Breast epithelium (tissue), 4 donors: ENCODE measurements around the gene CLASP1. TPM values are rescaled to one million over a fixed set of nuclear protein-coding genes. Genes with fewer than 3 reads are reported as not detected.

Experiments used
- DNase-seq, 2 donors: peaks; one replicate each; pipeline ENCODE4 v3.0.0-alpha.2; 2019; ENCODE audit warnings: low spot score in 2 of 2
- H3K27ac ChIP-seq, 2 donors: fragments of 200-600 bp; sonication (generic) in 1 of 2; one replicate each; pipeline ENCODE4 v1.5.1; 2016 to 2019; ENCODE audit warnings: mild to moderate bottlenecking in 1 of 2
- H3K27me3 ChIP-seq, 2 donors: fragments of 200-600 bp; sonication (generic) in 1 of 2; one replicate each; pipeline versions ENCODE4 v1.5.1 to v1.6.0; 2017 to 2019; ENCODE audit warnings: control low read depth in 1 of 2, mild to moderate bottlenecking in 1 of 2
- H3K36me3 ChIP-seq: fragments of 200-600 bp; one replicate; pipeline ENCODE4 v1.5.1; 2019
- H3K4me1 ChIP-seq, 2 donors: fragments of 200-600 bp; sonication (generic); one replicate each; pipeline ENCODE4 v1.5.1; 2016 to 2019; ENCODE audit warnings: control low read depth in 1 of 2
- H3K4me3 ChIP-seq, 3 donors: fragments of 200-600 bp; sonication (generic); 1 replicate in 2 of 3; 2 replicates in 1 of 3; pipeline ENCODE4 v1.5.1; 2016 to 2019; ENCODE audit warnings: mild to moderate bottlenecking in 3 of 3, moderate library complexity in 2 of 3
- H3K9me3 ChIP-seq, 2 donors: fragments of 200-600 bp; sonication (generic) in 1 of 2; one replicate each; pipeline ENCODE4 v1.5.1; 2016 to 2019; ENCODE audit warnings: control low read depth in 1 of 2
- POLR2A ChIP-seq: fragments of 450-650 bp; IDR thresholded peaks from one replicate; pipeline ENCODE4 v1.6.1; 2016; ENCODE audit warnings: antibody characterized with exemption, mild to moderate bottlenecking, moderate library complexity
- POLR2AphosphoS5 ChIP-seq, 3 donors: sonication (generic); formaldehyde crosslinking; IDR thresholded peaks; one replicate each; pipeline ENCODE4 v1.6.1; 2017; ENCODE audit warnings: antibody characterized with exemption in 3 of 3
- intact Hi-C: fragments of 100-400 bp; cut with DNase I; formaldehyde crosslinking; loops from one replicate; pipeline ENCODE4 v1.15.1; 2023; ENCODE audit warnings: low total_unique reads
- total RNA-seq, 3 donors: library from RNA; depleted of rRNA; stranded (reverse); fragments of >200 nt; gene quantifications; one replicate each; pipeline ENCODE4 v1.1.0, GENCODE V29; 2016
- TF ChIP-seq, protein P1 (sequence below), 3 donors: fragments of 450-650 bp; IDR thresholded peaks; one replicate each; pipeline ENCODE4 v1.5.1; 2016 to 2017; ENCODE audit warnings: antibody characterized with exemption in 3 of 3, mild to moderate bottlenecking in 3 of 3, moderate library complexity in 3 of 3

Gene CLASP1
- total RNA-seq, 3 donors from 2014 or later = 80.3 to 106 (median 98.7) TPM

DNA sequence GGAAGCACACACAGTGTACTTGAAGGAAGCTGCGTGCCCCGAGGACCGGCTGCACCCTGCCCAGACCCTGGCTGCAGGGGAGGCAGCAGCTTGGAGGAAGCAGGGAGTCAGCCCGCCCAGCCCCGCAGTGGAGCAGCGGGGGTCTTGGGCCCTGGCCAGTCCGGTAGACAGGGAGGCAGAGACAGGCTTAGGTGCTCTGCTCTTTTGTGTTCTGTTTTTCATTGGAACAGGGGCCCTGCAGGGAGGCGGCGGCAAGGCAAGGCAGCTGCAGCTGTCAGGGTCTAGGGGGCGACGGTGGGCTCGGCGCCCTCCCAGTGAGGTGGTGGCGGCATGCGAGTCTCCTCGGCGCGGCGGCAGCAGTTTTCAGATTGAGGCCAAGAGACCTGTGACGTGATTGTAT, 311.0 kb downstream of the CLASP1 start:
- no peaks in the 10 kb centered on the region for H3K4me1 ChIP-seq
- intact Hi-C loops = no loop called here
- H3K4me3 ChIP-seq = no peak overlapping the region
- no peaks in the 10 kb centered on the region for H3K36me3 ChIP-seq
- DNase-seq = no peak
- no peak for TF ChIP-seq POLR2AphosphoS5 (IDR thresholded peaks at IDR 0.05)
- no peak for TF ChIP-seq POLR2A
- TF ChIP-seq, protein P1, sequence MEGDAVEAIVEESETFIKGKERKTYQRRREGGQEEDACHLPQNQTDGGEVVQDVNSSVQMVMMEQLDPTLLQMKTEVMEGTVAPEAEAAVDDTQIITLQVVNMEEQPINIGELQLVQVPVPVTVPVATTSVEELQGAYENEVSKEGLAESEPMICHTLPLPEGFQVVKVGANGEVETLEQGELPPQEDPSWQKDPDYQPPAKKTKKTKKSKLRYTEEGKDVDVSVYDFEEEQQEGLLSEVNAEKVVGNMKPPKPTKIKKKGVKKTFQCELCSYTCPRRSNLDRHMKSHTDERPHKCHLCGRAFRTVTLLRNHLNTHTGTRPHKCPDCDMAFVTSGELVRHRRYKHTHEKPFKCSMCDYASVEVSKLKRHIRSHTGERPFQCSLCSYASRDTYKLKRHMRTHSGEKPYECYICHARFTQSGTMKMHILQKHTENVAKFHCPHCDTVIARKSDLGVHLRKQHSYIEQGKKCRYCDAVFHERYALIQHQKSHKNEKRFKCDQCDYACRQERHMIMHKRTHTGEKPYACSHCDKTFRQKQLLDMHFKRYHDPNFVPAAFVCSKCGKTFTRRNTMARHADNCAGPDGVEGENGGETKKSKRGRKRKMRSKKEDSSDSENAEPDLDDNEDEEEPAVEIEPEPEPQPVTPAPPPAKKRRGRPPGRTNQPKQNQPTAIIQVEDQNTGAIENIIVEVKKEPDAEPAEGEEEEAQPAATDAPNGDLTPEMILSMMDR (IDR thresholded peaks at IDR 0.05) = no peak
- no peaks in the 10 kb centered on the region for H3K27me3 ChIP-seq
- H3K9me3 ChIP-seq = no peaks in the 10 kb centered on the region
- no peak overlapping the region for H3K27ac ChIP-seq

- no peak overlapping the region for H3K4me3 ChIP-seq
- intact Hi-C loops = no loop called here
- TF ChIP-seq POLR2A (no peak), POLR2AphosphoS5 (IDR thresholded peaks at IDR 0.05) (no peak)
- TF ChIP-seq, protein P1 (IDR thresholded peaks at IDR 0.05) = no peak
- H3K36me3 ChIP-seq = no peaks in the 10 kb centered on the region
- no peak for DNase-seq
- no peak overlapping the region for H3K27ac ChIP-seq
- no peaks in the 10 kb centered on the region for H3K4me1 ChIP-seq
- H3K9me3 ChIP-seq = no peaks in the 10 kb centered on the region
- H3K27me3 ChIP-seq = no peaks in the 10 kb centered on the region
These were observed 312.6 kb downstream of the CLASP1 start for GRCh38 chr2:121336528-121337294.

GRCh38 chr2:121335294-121336290, 313.7 kb downstream of the CLASP1 start:
- TF ChIP-seq, protein P1 (IDR thresholded peaks at IDR 0.05) = no peak
- TF ChIP-seq POLR2A (no peak), POLR2AphosphoS5 (IDR thresholded peaks at IDR 0.05) (no peak)
- Histone ChIP-seq H3K27ac (no peak overlapping the region), H3K27me3 (no peaks in the 10 kb centered on the region), H3K4me3 (no peak overlapping the region), H3K9me3 (no peaks in the 10 kb centered on the region), H3K36me3 (no peaks in the 10 kb centered on the region), H3K4me1 (no peaks in the 10 kb centered on the region)
- intact Hi-C loops = no loop called here
- no peak for DNase-seq

GRCh38 chr2:121334581-121335293, 314.5 kb downstream of the CLASP1 start:
- no peak for DNase-seq
- intact Hi-C loops = no loop called here

More at GRCh38 chr2:121334581-121335293, 314.5 kb downstream of the CLASP1 start:
- no peak overlapping the region for H3K4me3 ChIP-seq
- no peak overlapping the region for H3K27ac ChIP-seq
- no peaks in the 10 kb centered on the region for H3K9me3 ChIP-seq
- TF ChIP-seq, protein P1 (IDR thresholded peaks at IDR 0.05) = no peak
- TF ChIP-seq POLR2AphosphoS5 (IDR thresholded peaks at IDR 0.05) = no peak
- no peak for TF ChIP-seq POLR2A
- no peaks in the 10 kb centered on the region for H3K36me3 ChIP-seq
- H3K27me3 ChIP-seq = no peaks in the 10 kb centered on the region
- no peaks in the 10 kb centered on the region for H3K4me1 ChIP-seq
